IPS-15b (cell line): ENCODE results near the gene CLDN6.

Experiments used
- H3K27me3 ChIP-seq: one replicate; pipeline ENCODE4 v1.6.1; 2013; ENCODE audit warnings: low read length; ENCODE audit not compliant: control insufficient read depth, insufficient read depth
- H3K36me3 ChIP-seq: one replicate; pipeline ENCODE4 v1.6.1; 2013; ENCODE audit warnings: low read length; ENCODE audit not compliant: control insufficient read depth, insufficient read depth
- H3K4me1 ChIP-seq: one replicate; pipeline ENCODE4 v1.6.1; 2013; ENCODE audit warnings: mild to moderate bottlenecking, low read length; ENCODE audit not compliant: control insufficient read depth, insufficient read depth
- H3K4me3 ChIP-seq: one replicate; pipeline ENCODE4 v1.5.1; 2013; ENCODE audit warnings: low read depth, low read length
- H3K9ac ChIP-seq: one replicate; pipeline ENCODE4 v1.6.1; 2013; ENCODE audit warnings: low read depth, mild to moderate bottlenecking, low read length
- H3K9me3 ChIP-seq: one replicate; pipeline ENCODE4 v1.6.1; 2013; ENCODE audit warnings: mild to moderate bottlenecking, low read length; ENCODE audit not compliant: control insufficient read depth, insufficient read depth

The CLDN6 gene

GRCh38 chr16:3004319-3004718, 13.7 kb downstream of the CLDN6 start:
- Histone ChIP-seq H3K9ac (no peak overlapping the region), H3K27me3 (no peaks in the 10 kb centered on the region)

DNA sequence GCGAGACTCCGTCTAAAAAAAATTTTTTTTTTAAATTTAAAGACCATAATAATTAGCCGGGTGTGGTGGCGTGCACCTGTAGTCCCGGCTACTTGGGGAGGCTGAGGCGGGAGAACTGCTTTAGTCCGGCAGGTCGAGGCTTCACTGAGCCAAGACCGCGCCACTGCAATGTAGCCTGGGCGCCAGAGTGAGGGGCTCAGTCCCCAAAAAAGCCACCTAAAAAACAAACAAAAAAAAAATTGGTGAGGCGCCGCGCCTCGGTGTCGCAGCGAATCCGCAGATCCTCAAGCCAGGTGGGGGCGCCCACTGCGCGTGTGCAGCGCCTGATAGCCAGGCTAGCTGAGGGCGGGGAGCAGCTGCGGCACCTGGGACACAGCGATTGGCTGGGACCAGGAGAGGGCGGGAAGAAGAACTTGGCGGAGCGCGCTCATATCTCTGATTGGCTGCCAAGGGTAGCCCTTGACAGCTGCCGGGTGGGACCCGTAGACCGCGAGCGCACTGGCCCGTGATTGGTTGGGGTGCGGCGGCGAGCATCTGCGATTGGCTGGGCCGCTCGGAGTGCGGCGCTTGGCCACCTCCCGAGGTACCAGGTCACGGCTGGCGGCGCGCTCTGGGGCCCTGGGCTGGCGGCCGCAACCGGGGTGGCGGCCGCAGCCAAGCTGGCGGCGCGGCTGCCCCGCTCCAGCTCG, 14.3 kb downstream of the CLDN6 start:
- H3K27me3 ChIP-seq, result no peaks in the 10 kb centered on the region
- no peaks in the 10 kb centered on the region for H3K36me3 ChIP-seq
- H3K4me1 ChIP-seq, result peaks cover 23% of the 10 kb centered on the region
- no peak overlapping the region for H3K9ac ChIP-seq
- H3K4me3 ChIP-seq, result no peak overlapping the region
- H3K9me3 ChIP-seq, result no peaks in the 10 kb centered on the region

More at GRCh38 chr16:3004319-3004718, 13.7 kb downstream of the CLDN6 start:
- no peak overlapping the region for H3K4me3 ChIP-seq
- H3K9me3 ChIP-seq, result no peaks in the 10 kb centered on the region
- no peaks in the 10 kb centered on the region for H3K36me3 ChIP-seq
- H3K4me1 ChIP-seq, result peaks cover 21% of the 10 kb centered on the region

DNA sequence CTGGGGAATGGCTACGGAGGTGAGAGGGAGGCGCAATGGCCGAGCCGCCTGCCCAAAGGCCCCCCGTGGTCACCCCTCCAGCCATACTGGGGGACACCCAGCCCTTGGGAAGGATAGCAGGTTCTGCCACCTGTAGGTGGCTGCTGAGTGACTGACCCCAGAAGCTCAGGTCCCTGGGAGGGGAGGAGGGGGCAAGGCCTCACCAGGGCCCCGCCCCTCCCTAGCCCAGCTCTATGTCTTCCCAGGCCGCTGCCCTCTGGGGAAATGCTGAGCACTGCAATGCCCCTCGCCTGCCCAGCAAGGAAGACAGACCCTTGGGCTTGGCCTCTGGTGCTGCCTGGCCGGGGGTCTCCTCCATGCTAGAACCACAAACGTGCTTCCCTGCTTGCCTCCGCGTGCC, 16.7 kb downstream of the CLDN6 start:
- Histone ChIP-seq H3K36me3 (no peaks in the 10 kb centered on the region), H3K9ac (no peak overlapping the region), H3K27me3 (no peaks in the 10 kb centered on the region), H3K9me3 (no peaks in the 10 kb centered on the region), H3K4me3 (no peak overlapping the region), H3K4me1 (peaks cover 5% of the 10 kb centered on the region)

DNA sequence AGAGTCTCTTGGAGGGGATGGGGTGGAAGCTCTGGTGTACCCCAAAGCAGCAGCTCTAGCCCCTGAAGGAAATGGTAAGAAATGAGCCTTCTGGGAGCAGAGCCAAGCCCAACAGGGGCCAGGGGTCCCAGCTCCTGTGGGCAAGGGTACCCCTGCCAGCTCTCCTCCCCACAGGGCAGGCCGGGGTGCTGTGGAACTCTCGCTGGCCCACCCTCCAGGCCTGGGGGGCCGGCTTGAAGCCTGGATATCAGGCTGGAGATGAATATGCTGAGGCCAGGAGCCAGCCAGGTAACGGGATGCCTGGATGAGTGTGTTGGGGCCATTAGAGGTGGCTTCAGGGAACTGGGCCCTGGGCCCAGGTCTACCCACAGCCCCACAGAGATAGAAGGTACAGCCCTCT, 17.4 kb downstream of the CLDN6 start:
- H3K9me3 ChIP-seq, result no peaks in the 10 kb centered on the region
- H3K4me3 ChIP-seq, result no peak overlapping the region
- peaks cover 3% of the 10 kb centered on the region for H3K4me1 ChIP-seq
- H3K9ac ChIP-seq, result no peak overlapping the region
- no peaks in the 10 kb centered on the region for H3K36me3 ChIP-seq
- H3K27me3 ChIP-seq, result no peaks in the 10 kb centered on the region

DNA sequence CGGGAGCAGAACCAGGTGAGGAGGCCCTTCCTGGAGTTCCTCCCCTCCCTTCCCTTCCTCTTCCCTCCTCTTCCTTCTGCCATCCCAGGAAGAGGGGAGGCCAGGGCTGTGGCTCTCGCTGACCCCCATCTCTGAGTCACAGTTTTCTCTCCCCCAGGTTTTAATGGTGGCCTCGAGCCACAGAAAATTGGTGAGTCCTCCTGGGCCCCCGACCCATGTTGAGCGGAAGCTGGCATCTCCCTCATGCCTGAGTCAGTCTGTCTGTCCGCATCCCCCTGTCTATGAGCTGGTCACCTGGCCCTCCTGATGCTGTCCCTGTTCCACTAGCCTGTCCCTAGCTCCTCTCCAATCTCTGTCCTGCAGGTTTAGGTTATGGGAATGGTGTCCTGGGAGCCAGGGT, 18.1 kb downstream of the CLDN6 start:
- H3K4me3 ChIP-seq, result no peak overlapping the region
- no peaks in the 10 kb centered on the region for H3K36me3 ChIP-seq
- no peaks in the 10 kb centered on the region for H3K27me3 ChIP-seq
- H3K9me3 ChIP-seq, result no peaks in the 10 kb centered on the region
- H3K4me1 ChIP-seq, result peaks cover 3% of the 10 kb centered on the region
- no peak overlapping the region for H3K9ac ChIP-seq

- Histone ChIP-seq H3K27me3 (no peaks in the 10 kb centered on the region), H3K36me3 (no peaks in the 10 kb centered on the region), H3K4me3 (no peak overlapping the region), H3K9ac (no peak overlapping the region), H3K9me3 (no peaks in the 10 kb centered on the region), H3K4me1 (peaks cover 3% of the 10 kb centered on the region)
Observed at GRCh38 chr16:2996298-2996697, 21.7 kb downstream of the CLDN6 start.

- Histone ChIP-seq H3K27me3 (no peaks in the 10 kb centered on the region), H3K36me3 (no peaks in the 10 kb centered on the region), H3K4me3 (no peak overlapping the region), H3K9me3 (no peaks in the 10 kb centered on the region), H3K4me1 (peaks cover 7% of the 10 kb centered on the region), H3K9ac (no peak overlapping the region)
Observed at GRCh38 chr16:2992383-2993081, 25.5 kb downstream of the CLDN6 start.

DNA sequence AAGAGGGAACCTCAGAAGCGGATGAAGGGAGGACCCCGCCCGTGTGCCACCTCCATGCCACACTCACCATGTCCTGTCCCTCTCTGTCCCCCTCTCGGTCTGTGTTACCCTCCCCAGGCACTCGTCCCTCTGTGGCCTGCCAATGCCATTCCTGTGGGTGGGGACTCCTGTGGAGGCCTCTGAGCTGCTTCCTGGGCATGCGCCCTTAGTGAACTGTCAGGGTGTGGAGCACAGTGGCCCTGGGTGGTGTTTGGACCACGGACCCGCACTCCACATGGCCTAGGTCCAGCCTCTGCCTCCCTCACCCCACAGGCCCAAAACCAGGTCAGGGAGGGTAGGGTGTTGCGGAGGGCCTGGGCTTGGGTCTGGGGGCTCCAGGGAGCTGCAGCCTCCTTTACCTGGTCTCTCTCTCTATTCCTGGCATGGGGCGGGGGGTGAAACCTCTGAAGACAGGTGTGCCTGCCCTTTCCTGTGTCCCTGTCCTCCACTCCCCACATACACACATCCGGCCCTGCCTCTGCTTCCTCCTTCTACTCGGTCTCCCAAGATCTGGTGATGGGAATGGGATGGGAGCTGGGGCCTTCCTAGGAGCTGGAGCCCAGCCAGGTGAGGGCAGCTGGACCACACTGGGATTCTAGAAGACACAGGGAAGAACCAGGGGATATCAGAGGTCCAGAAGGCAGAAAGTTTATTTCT, 26.3 kb downstream of the CLDN6 start:
- Histone ChIP-seq H3K9me3 (no peaks in the 10 kb centered on the region), H3K4me1 (peaks cover 7% of the 10 kb centered on the region), H3K9ac (no peak overlapping the region), H3K36me3 (no peaks in the 10 kb centered on the region), H3K4me3 (no peak overlapping the region), H3K27me3 (no peaks in the 10 kb centered on the region)

DNA sequence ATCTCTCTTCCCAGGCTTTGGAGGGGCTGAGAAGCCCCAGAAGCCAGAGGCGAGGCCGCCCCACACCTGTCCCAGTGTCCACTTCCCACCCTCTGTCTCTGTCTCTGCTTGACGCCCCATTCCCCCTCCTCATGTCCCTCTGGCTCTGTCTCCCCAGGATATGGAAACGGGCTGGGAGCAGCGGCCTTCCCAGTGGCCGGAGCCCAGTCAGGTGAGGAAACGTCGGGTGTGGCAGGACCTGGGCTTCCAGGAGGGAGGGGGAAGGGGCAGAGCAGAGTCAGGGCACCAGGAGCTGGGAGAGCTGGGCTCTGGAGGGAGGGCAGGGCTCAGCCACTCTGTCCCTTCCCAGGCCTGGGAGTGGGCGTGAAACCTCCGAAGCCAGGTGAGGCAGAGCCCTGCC, 27.1 kb downstream of the CLDN6 start:
- no peaks in the 10 kb centered on the region for H3K9me3 ChIP-seq

GRCh38 chr16:2988590-2989099, 29.3 kb downstream of the CLDN6 start:
- no peaks in the 10 kb centered on the region for H3K27me3 ChIP-seq
- no peaks in the 10 kb centered on the region for H3K36me3 ChIP-seq
- H3K9ac ChIP-seq, result no peak overlapping the region
- H3K4me1 ChIP-seq, result peaks cover 9% of the 10 kb centered on the region
- no peak overlapping the region for H3K4me3 ChIP-seq
- H3K9me3 ChIP-seq, result no peaks in the 10 kb centered on the region

More for the DNA sequence above, 27.1 kb downstream of the CLDN6 start:
- Histone ChIP-seq H3K4me1 (peaks cover 7% of the 10 kb centered on the region), H3K36me3 (no peaks in the 10 kb centered on the region), H3K4me3 (no peak overlapping the region), H3K9ac (no peak overlapping the region), H3K27me3 (no peaks in the 10 kb centered on the region)

DNA sequence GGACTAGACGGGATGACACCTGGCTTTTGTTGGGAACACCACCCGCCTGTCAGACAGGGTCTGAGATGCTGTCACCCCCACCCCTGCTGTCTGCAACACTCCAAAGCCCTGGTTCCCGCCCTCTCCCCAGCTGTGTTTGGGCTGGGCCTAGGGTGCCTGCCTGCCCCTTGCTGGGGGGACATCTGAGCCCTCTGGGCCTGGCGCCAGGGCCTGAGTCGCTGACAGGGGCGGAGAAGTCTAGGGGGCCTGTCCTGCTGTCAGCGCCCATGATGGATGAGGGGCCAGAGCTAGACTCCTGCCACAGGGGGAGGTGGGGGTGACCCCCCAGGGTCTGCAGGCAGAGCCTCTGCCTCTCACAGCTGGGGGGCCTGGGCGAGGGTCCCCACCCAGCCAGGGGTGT, 30.1 kb downstream of the CLDN6 start:
- no peak overlapping the region for H3K9ac ChIP-seq
- H3K36me3 ChIP-seq, result no peaks in the 10 kb centered on the region
- no peak overlapping the region for H3K4me3 ChIP-seq
- H3K9me3 ChIP-seq, result no peaks in the 10 kb centered on the region
- no peaks in the 10 kb centered on the region for H3K27me3 ChIP-seq
- H3K4me1 ChIP-seq, result peaks cover 12% of the 10 kb centered on the region
